Effector memory CD4-positive, alpha-beta T cell (primary cell): ENCODE measurements around the gene PIK3R2.

Source experiments
- DNase-seq, 3 donors: peaks; one replicate each; pipeline ENCODE4 v3.0.0-alpha.2; 2020
- H3K27ac ChIP-seq: 2 replicates; pipeline ENCODE4 v1.7.0; 2013; ENCODE audit warnings: mild to moderate bottlenecking, low read length, moderate library complexity; ENCODE audit not compliant: insufficient read depth, poor library complexity, severe bottlenecking
- H3K27me3 ChIP-seq: replicated peaks from 2 replicates; pipeline ENCODE4 v1.7.0; 2013; ENCODE audit warnings: mild to moderate bottlenecking, low read length; ENCODE audit not compliant: insufficient read depth, control insufficient read depth, poor library complexity, severe bottlenecking
- H3K36me3 ChIP-seq: 2 replicates; pipeline ENCODE4 v1.7.0; 2013; ENCODE audit warnings: mild to moderate bottlenecking, low read length, moderate library complexity; ENCODE audit not compliant: control insufficient read depth, insufficient read depth
- H3K4me1 ChIP-seq: 2 replicates; pipeline ENCODE4 v1.7.0; 2013; ENCODE audit warnings: low read length, mild to moderate bottlenecking; ENCODE audit not compliant: control insufficient read depth, insufficient read depth, poor library complexity, severe bottlenecking
- H3K4me3 ChIP-seq: 2 replicates; pipeline ENCODE4 v1.7.0; 2013; ENCODE audit warnings: low read length, low read depth, mild to moderate bottlenecking; ENCODE audit not compliant: insufficient read depth, poor library complexity, severe bottlenecking
- H3K9me3 ChIP-seq: 2 replicates; pipeline ENCODE4 v1.7.0; 2013; ENCODE audit warnings: mild to moderate bottlenecking, low read length, moderate library complexity; ENCODE audit not compliant: control insufficient read depth

Gene PIK3R2

DNA sequence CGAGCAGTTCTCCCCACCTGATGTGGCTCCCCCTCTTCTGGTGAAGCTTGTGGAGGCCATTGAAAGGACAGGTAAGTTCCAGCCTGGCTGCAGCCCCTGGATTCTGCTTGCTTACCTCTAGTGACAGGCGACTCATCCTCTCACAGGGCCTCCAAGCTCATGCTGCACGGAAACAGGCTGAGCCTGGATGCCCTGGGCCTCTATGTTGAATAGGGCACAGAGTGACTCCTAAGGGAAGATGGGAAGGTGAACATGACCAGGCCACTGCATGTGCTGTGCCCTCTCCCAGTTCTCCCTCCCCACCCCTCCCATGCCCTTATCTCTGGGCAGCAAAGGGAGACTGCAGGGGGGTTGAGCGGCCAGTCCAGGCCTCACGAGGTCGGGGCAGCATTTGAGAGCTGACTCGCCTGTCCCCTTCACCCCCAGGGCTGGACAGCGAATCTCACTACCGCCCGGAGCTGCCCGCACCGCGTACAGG lies 7.6 kb downstream of the PIK3R2 start:
- Histone ChIP-seq H3K36me3 (peaks cover 7% of the 10 kb centered on the region), H3K4me1 (peaks cover 4% of the 10 kb centered on the region), H3K4me3 (peak overlapping the region; percentile 32), H3K9me3 (no peaks in the 10 kb centered on the region), H3K27me3 (no peaks in the 10 kb centered on the region), H3K27ac (no peak overlapping the region)
- DNase-seq, result no peak

- H3K9me3 ChIP-seq, result no peaks in the 10 kb centered on the region
- H3K27ac ChIP-seq, result no peak overlapping the region
- peaks cover 11% of the 10 kb centered on the region for H3K36me3 ChIP-seq
- peak; percentile 68 to 76 (median 73) for DNase-seq
- H3K27me3 ChIP-seq, result no peaks in the 10 kb centered on the region
- peak overlapping the region; percentile 32 for H3K4me3 ChIP-seq
- H3K4me1 ChIP-seq, result peaks cover 4% of the 10 kb centered on the region
Measured at GRCh38 chr19:18160971-18161635, 8.1 kb downstream of the PIK3R2 start.

DNA sequence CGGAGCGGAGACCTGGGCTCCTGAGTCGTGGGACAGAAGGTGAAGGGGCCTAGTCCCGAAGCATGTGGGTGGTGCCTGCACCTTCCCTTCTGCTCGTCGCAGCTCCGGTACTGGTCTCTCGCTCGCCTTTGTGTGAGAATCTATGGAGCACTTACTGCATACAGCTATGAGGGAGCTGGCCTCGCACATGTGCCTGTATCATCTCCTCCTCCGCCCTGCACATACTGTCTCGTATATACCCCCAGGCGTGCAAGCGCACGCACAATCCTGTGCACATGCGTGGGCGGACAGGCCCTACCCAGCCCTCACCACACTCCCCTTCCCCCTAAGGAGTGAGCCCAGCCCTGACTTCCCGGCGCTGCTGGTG lies 8.7 kb downstream of the PIK3R2 start:
- H3K36me3 ChIP-seq, result peaks cover 11% of the 10 kb centered on the region
- no peaks in the 10 kb centered on the region for H3K9me3 ChIP-seq
- H3K4me3 ChIP-seq, result no peak overlapping the region
- no peak overlapping the region for H3K27ac ChIP-seq
- peaks cover 4% of the 10 kb centered on the region for H3K4me1 ChIP-seq
- DNase-seq, result no peak
- no peaks in the 10 kb centered on the region for H3K27me3 ChIP-seq

GRCh38 chr19:18164072-18164471 lies 11.1 kb downstream of the PIK3R2 start:
- Histone ChIP-seq H3K4me1 (peaks cover 4% of the 10 kb centered on the region), H3K27ac (no peak overlapping the region), H3K36me3 (peaks cover 11% of the 10 kb centered on the region), H3K9me3 (no peaks in the 10 kb centered on the region), H3K4me3 (no peak overlapping the region), H3K27me3 (no peaks in the 10 kb centered on the region)
- no peak for DNase-seq

DNA sequence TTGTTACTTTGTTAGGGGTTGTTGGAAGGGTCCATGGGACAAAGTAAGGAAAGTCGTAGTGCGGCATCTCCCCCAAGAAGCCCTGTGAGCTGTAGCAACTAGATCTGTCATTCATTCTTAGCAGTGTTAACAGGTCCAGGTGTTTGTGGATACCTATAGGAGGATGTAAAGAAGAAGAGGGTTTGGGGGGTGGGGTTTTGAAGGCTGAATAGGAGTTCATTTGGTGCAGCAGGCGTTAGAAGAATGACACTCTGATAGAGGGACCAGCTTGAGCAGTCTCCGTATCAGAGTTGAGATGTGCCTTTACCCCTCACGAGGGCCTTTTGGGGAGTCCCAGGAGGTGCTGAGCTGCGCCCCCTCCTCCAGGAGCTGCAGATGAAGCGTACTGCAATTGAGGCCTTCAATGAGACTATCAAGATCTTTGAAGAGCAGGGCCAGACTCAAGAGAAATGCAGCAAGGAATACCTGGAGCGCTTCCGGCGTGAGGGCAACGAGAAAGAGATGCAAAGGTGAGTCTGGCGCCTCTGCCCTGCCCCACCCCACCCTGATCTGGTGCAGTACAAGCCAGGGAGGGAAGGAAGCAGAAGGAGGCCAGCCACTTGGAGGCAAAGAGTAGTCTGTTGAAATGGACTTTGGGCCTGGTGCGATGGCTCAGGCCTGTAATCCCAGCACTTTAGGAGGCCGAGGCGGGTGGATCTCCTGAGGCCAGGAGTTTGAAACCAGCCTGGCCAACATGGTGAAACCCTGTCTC lies 13.0 kb downstream of the PIK3R2 start:
- DNase-seq, result no peak
- Histone ChIP-seq H3K9me3 (no peaks in the 10 kb centered on the region), H3K27ac (no peak overlapping the region), H3K4me1 (peaks cover under 1% of the 10 kb centered on the region), H3K4me3 (no peak overlapping the region), H3K36me3 (peaks cover 11% of the 10 kb centered on the region), H3K27me3 (no peaks in the 10 kb centered on the region)

GRCh38 chr19:18167011-18167410 lies 14.0 kb downstream of the PIK3R2 start:
- Histone ChIP-seq H3K4me3 (no peak overlapping the region), H3K36me3 (peaks cover 11% of the 10 kb centered on the region), H3K4me1 (no peaks in the 10 kb centered on the region), H3K27me3 (no peaks in the 10 kb centered on the region), H3K27ac (no peak overlapping the region), H3K9me3 (no peaks in the 10 kb centered on the region)
- no peak for DNase-seq

- peak in 2 of 3 donors; percentile 33 for DNase-seq
- H3K36me3 ChIP-seq, result peaks cover 7% of the 10 kb centered on the region
- H3K27me3 ChIP-seq, result no peaks in the 10 kb centered on the region
- no peaks in the 10 kb centered on the region for H3K9me3 ChIP-seq
- no peak overlapping the region for H3K27ac ChIP-seq
- H3K4me3 ChIP-seq, result no peak overlapping the region
- no peaks in the 10 kb centered on the region for H3K4me1 ChIP-seq
Measured at GRCh38 chr19:18167975-18168645, 15.1 kb downstream of the PIK3R2 start.

DNA sequence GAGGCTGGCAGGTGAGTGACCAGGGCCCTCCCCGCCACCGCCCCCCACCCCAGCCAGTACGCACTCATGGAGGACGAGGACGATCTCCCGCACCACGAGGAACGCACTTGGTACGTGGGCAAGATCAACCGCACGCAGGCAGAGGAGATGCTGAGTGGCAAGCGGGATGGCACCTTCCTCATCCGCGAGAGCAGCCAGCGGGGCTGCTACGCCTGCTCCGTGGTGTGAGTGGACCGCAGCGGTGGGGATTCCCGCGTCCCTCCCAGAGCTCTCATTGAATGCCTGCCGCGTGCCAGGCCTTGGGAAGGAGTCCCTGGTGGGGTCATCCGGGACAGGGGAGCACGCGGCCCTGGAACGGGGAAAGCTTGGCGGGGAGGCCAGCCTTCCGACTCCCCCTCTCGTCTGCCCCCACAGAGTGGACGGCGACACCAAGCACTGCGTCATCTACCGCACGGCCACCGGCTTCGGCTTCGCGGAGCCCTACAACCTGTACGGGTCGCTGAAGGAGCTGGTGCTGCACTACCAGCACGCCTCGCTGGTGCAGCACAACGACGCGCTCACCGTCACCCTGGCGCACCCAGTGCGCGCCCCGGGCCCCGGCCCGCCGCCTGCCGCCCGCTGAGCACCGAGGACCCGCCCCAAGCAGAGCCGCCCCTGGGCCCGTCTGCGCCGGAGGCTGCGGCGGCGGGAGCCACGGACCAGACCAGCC lies 15.9 kb downstream of the PIK3R2 start:
- H3K4me1 ChIP-seq, result peaks cover 4% of the 10 kb centered on the region
- H3K36me3 ChIP-seq, result peaks cover 4% of the 10 kb centered on the region
- H3K9me3 ChIP-seq, result no peaks in the 10 kb centered on the region
- no peak for DNase-seq
- H3K27ac ChIP-seq, result no peak overlapping the region
- no peak overlapping the region for H3K4me3 ChIP-seq
- no peaks in the 10 kb centered on the region for H3K27me3 ChIP-seq

- H3K27me3 ChIP-seq, result no peaks in the 10 kb centered on the region
- H3K4me1 ChIP-seq, result peaks cover 4% of the 10 kb centered on the region
- DNase-seq, result no peak
- peaks cover 3% of the 10 kb centered on the region for H3K36me3 ChIP-seq
- H3K4me3 ChIP-seq, result no peak overlapping the region
- no peaks in the 10 kb centered on the region for H3K9me3 ChIP-seq
- no peak overlapping the region for H3K27ac ChIP-seq
Measured at GRCh38 chr19:18170714-18171255, 17.8 kb downstream of the PIK3R2 start.
